Kidney (tissue), 14 donors: ENCODE measurements around the gene ITGB8. TPM values are rescaled to one million over a fixed set of nuclear protein-coding genes. Genes with fewer than 3 reads are reported as not detected.

ENCODE experiments used
- DNase-seq, 5 donors: peaks; one replicate each; pipeline ENCODE4 v3.0.0-alpha.2; 2013 to 2020
- FAIRE-seq: peaks from 2 replicates; lab custom pipeline; 2012; peaks lifted over from hg19 to GRCh38; lab: Jason Lieb, UNC
- H3K27ac ChIP-seq, 2 donors: one replicate each; pipeline ENCODE4 v1.7.0; 2013; ENCODE audit warnings: low read depth in 2 of 2, low read length in 2 of 2, inconsistent platforms in 1 of 2
- H3K27me3 ChIP-seq: one replicate; pipeline ENCODE4 v1.7.1; 2013; ENCODE audit warnings: low read length, inconsistent platforms; ENCODE audit not compliant: control insufficient read depth, insufficient read depth
- H3K36me3 ChIP-seq, 3 donors: one replicate each; pipeline versions ENCODE4 v1.7.0 to v1.7.1; 2013; ENCODE audit warnings: low read length in 3 of 3, control low read depth in 1 of 3, inconsistent platforms in 1 of 3; ENCODE audit not compliant: insufficient read depth in 3 of 3, control insufficient read depth in 2 of 3
- H3K4me1 ChIP-seq, 3 donors: one replicate each; pipeline versions ENCODE4 v1.7.0 to v1.7.1; 2013; ENCODE audit warnings: low read length in 3 of 3, inconsistent platforms in 1 of 3, low read depth in 1 of 3; ENCODE audit not compliant: control insufficient read depth in 2 of 3, insufficient read depth in 2 of 3
- H3K4me3 ChIP-seq, 3 donors: one replicate each; pipeline versions ENCODE4 v1.7.0 to v1.8.1; 2013; ENCODE audit warnings: low read length in 3 of 3, control low read depth in 1 of 3, inconsistent platforms in 1 of 3
- H3K9ac ChIP-seq, 3 donors: one replicate each; pipeline versions ENCODE4 v1.7.0 to v1.7.1; 2013; ENCODE audit warnings: low read length in 3 of 3, control low read depth in 1 of 3, inconsistent platforms in 1 of 3
- H3K9me3 ChIP-seq, 3 donors: one replicate each; pipeline versions ENCODE4 v1.7.0 to v1.7.1; 2013; ENCODE audit warnings: low read length in 3 of 3, control low read depth in 1 of 3, inconsistent platforms in 1 of 3; ENCODE audit not compliant: control insufficient read depth in 2 of 3, insufficient read depth in 1 of 3
- CTCF ChIP-seq: IDR thresholded peaks from 3 replicates; pipeline ENCODE4 v1.5.1; 2012; ENCODE audit warnings: mild to moderate bottlenecking, moderate library complexity, borderline replicate concordance; ENCODE audit not compliant: insufficient read depth; ENCODE audit errors: extremely low read depth
- intact Hi-C: fragments of 100-400 bp; cut with DNase I; formaldehyde crosslinking; loops from one replicate; pipeline ENCODE4 v1.11.1; 2022
- polyA plus RNA-seq: library from polyadenylated mRNA; stranded (reverse); fragments of 350-450 nt; fragmentation: Illumina TruSeq; extraction: RNeasy Lipid Tissue Mini Kit (QIAGEN cat#74804); gene quantifications from one replicate; pipeline ENCODE4 v1.2.3, GENCODE V29; 2014; ENCODE audit warnings: low read depth, low replicate concordance; ENCODE audit not compliant: insufficient read depth
- total RNA-seq: library from RNA; stranded (reverse); fragmentation: NEBNext Ultra II Directional; extraction: Animal tissue kit (Norgen Biotek cat#: 25700); gene quantifications from one replicate; pipeline ENCODE4 v1.2.1, GENCODE V29; 2021
- donor health status: control.
- donor health status: control.
- donor health status: control.
- donor health status: control.
- donor health status: control.
- donor health status: DM: yes; HTN: yes; CAD: no.
- donor health status: Normal renal cell carcinoma (clear cell type).

The ITGB8 gene
- total and polyA plus RNA-seq, 2 donors from 2014 or later: 10.3 to 213 TPM

GRCh38 chr7:20441346-20441745, 110.6 kb downstream of the ITGB8 start:
- intact Hi-C loops: no loop called here
- no peaks in the 10 kb centered on the region for H3K4me1 ChIP-seq
- H3K4me3 ChIP-seq: no peak overlapping the region
- H3K27me3 ChIP-seq: no peaks in the 10 kb centered on the region
- no peak overlapping the region for H3K9ac ChIP-seq
- H3K27ac ChIP-seq: no peak overlapping the region
- FAIRE-seq (no peak), DNase-seq (no peak)
- no peaks in the 10 kb centered on the region for H3K36me3 ChIP-seq
- peaks cover 0 to 4% (median 0%) of the 10 kb centered on the region in 3 donors for H3K9me3 ChIP-seq
- TF ChIP-seq CTCF: no peak

- Histone ChIP-seq H3K4me1 (no peaks in the 10 kb centered on the region), H3K27me3 (no peaks in the 10 kb centered on the region), H3K4me3 (no peak overlapping the region), H3K9ac (no peak overlapping the region), H3K9me3 (peaks cover 0 to 4% (median 0%) of the 10 kb centered on the region in 3 donors), H3K27ac (no peak overlapping the region), H3K36me3 (no peaks in the 10 kb centered on the region)
- FAIRE-seq (no peak), DNase-seq (peak in 2 of 5 donors; percentile 16 to 28)
- TF ChIP-seq CTCF: no peak
- intact Hi-C loops: no loop called here
These were observed 111.3 kb downstream of the ITGB8 start for GRCh38 chr7:20441991-20442441.

- DNase-seq: peak in 2 of 5 donors; percentile 9 to 74
- H3K36me3 ChIP-seq: no peaks in the 10 kb centered on the region
- H3K4me3 ChIP-seq: no peak overlapping the region
- no peak overlapping the region for H3K9ac ChIP-seq
- no peak for FAIRE-seq
- TF ChIP-seq CTCF: no peak
- no peaks in the 10 kb centered on the region for H3K4me1 ChIP-seq
- intact Hi-C loops: no loop called here
- H3K9me3 ChIP-seq: peaks cover 0 to 4% (median 0%) of the 10 kb centered on the region in 3 donors
- no peaks in the 10 kb centered on the region for H3K27me3 ChIP-seq
- H3K27ac ChIP-seq: peak overlapping the region in 1 of 2 donors; percentile 5
These were observed 112.3 kb downstream of the ITGB8 start for GRCh38 chr7:20442951-20443350.
